SIG-M5 treated with dmso at 0.1 percent for 504 hours (cell line): ENCODE measurements around the gene CENPA.
A peak's percentile ranks its signal among the peaks of the same experiment; 100 is the strongest.

Experiments used
- DNase-seq: peaks from one replicate; lab custom pipeline; 2025; ENCODE audit not compliant: unreplicated experiment; lab: John Stamatoyannopoulos, UW

The CENPA gene

DNA sequence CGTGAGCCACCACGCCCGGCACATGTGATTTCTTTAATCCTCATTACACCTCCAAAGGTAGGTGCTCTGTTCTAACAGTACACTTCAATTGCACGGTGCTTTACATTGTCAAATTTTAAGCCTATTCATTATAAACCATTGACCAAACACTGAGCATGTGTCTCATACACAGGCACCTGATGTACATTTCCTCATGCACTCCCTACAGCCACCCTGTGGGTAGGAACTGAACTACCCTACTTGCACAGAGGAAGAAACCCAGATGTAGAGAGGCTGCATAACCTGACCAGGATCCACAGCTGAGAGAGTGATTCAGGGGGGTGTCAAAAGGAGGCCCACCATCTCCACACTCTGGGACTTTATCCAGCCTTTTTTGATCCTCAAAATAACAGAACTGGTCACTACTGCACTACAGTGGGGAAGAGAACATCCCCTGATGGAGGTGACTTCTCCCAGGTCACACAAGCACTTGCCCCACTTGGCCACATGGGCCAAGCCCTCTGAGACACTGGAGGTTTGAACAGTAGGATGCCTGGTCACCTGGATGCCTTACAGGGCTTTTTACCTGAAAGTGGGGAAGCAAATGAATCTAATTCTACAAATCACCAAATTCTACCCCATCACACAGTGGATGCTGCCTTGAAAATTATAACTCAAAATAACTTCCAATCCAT is 55.2 kb downstream of the CENPA start:
- peak; percentile 24 for DNase-seq

GRCh38 chr2:26843041-26843440 is 57.2 kb downstream of the CENPA start:
- DNase-seq = no peak
